NOMO-1 treated with DMSO at 0.1 percent for 48 hours (cell line): ENCODE measurements around the gene CPB1.
"Not testable (repeated sequence)": the region's sequence is repeated elsewhere in the genome, so short reads cannot be mapped to it uniquely, and the experiment has no call there.

ENCODE experiments used
- DNase-seq: peaks from one replicate; lab custom pipeline; 2025; ENCODE audit not compliant: unreplicated experiment; lab: John Stamatoyannopoulos, UW

The CPB1 gene

GRCh38 chr3:148827585-148827984 lies at the start of gene CPB1:
CPB1 (plus strand) TSS chr3:148827811; CDS start chr3:148827824, 13 bp downstream.
- no peak for DNase-seq

- peak; percentile 41 for DNase-seq
These were observed 48.7 kb upstream of the CPB1 start for GRCh38 chr3:148778926-148779325.

GRCh38 chr3:148785026-148785425 lies 42.6 kb upstream of the CPB1 start:
- peak; percentile 76 for DNase-seq

- DNase-seq, result not testable (repeated sequence)
These were observed 41.5 kb upstream of the CPB1 start for GRCh38 chr3:148786159-148786558.

GRCh38 chr3:148789146-148789545 lies 38.5 kb upstream of the CPB1 start:
- no peak for DNase-seq

GRCh38 chr3:148789906-148790305 lies 37.7 kb upstream of the CPB1 start:
- DNase-seq, result no peak

GRCh38 chr3:148790370-148790769 lies 37.2 kb upstream of the CPB1 start:
- no peak for DNase-seq

GRCh38 chr3:148790851-148791735 lies 36.5 kb upstream of the CPB1 start:
- no peak for DNase-seq

- DNase-seq, result no peak
These were observed 35.7 kb upstream of the CPB1 start for GRCh38 chr3:148791920-148792319.

GRCh38 chr3:148792516-148792915 lies 35.1 kb upstream of the CPB1 start:
- DNase-seq, result no peak

GRCh38 chr3:148796799-148797198 lies 30.8 kb upstream of the CPB1 start:
- DNase-seq, result no peak

- no peak for DNase-seq
These were observed 29.8 kb upstream of the CPB1 start for GRCh38 chr3:148797795-148798194.

- DNase-seq, result no peak
These were observed 27.2 kb upstream of the CPB1 start for GRCh38 chr3:148800414-148800813.

GRCh38 chr3:148809835-148810234 lies 17.8 kb upstream of the CPB1 start:
- no peak for DNase-seq

GRCh38 chr3:148815316-148816110 lies 12.1 kb upstream of the CPB1 start:
- no peak for DNase-seq

GRCh38 chr3:148816427-148816826 lies 11.2 kb upstream of the CPB1 start:
- DNase-seq, result no peak

GRCh38 chr3:148816981-148817525 lies 10.6 kb upstream of the CPB1 start:
- no peak for DNase-seq

- no peak for DNase-seq
These were observed 7.0 kb upstream of the CPB1 start for GRCh38 chr3:148820361-148821245.

- no peak for DNase-seq
These were observed 4.6 kb upstream of the CPB1 start for GRCh38 chr3:148823026-148823425.

- DNase-seq, result no peak
These were observed 2.1 kb upstream of the CPB1 start for GRCh38 chr3:148825476-148825875.
